ENCODE data around the gene KRT222.
A peak's percentile ranks its signal among the peaks of the same experiment; 100 is the strongest.

KRT222 gene

DNA sequence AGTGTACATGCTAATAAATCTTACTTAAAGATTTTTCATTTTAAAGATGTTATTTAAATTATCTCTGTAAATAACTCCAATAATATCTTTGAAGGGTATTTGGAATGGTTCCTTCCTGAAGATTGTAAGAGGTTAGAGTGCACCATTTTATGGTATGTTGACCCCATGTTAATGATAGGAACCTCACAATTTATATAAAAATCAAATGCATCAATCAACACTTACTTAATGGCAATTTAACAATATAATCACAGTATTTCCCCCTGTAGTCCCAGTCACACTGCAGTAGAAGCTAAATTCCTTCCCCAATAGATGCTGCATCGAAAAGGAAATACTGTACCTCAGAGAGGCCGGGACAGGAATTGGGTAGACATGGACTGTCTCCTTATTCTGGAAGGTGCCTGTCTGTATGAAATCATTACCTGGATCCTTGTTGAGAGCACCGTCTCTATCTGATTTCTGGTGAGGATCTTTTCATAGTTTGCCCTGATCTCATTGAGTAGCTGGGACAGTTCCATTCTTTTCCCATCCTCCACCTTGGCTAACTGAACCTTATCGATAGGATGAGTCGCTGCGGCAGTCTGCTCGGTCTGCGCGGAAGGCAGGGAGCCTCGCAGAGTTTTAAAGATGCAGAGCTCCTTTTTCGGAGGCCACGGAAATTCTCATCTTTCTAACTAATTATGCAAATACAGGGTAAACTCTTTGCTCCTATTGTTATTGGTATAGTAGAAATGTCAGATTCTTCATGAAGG, at the start of gene KRT222:
KRT222 (minus strand) TSS at position 596 of the 752 bp plus-strand sequence; CDS start at position 518, 78 bp downstream.
- intact Hi-C loops (cut with DNase I), result no loop called here
- DNase-seq, result peak in 38 of 42 donors; percentile 14 to 78 (median 44)

- intact Hi-C loops (cut with DNase I), result no loop called here
These were observed 49.5 kb upstream of the KRT222 start for GRCh38 chr17:40714473-40714872.

GRCh38 chr17:40707745-40708144, 42.8 kb upstream of the KRT222 start:
- intact Hi-C loops (cut with DNase I), result no loop called here
- no peak for DNase-seq

More at GRCh38 chr17:40714473-40714872, 49.5 kb upstream of the KRT222 start:
- no peak for DNase-seq

GRCh38 chr17:40705584-40705983, 40.6 kb upstream of the KRT222 start:
- intact Hi-C loops (cut with DNase I), result no loop called here
- no peak for DNase-seq

DNA sequence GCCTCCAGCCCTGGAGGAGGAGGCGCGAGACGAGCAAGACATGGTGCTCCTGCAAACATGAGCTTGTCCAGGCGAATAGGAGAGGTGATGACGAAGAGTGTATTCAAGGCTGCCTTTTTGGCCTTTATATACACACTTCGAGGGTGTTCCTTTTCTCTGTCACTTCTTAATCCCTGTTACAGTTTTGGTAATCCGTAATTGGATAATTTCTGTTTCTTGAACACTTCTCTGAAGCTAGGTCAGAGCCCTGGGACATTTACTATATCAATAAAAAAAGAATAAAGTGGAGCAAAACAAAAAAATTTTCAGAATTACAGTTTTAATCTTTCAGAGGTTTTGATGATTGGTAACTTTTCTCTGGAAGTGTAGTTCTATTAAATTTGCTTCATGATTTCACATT, 38.7 kb upstream of the KRT222 start, which contains the start of gene KRT24:
KRT24 (minus strand) TSS at position 101 of the 400 bp plus-strand sequence; CDS start at position 42, 59 bp downstream.
- DNase-seq, result no peak
- intact Hi-C loops (cut with DNase I), result no loop called here

DNA sequence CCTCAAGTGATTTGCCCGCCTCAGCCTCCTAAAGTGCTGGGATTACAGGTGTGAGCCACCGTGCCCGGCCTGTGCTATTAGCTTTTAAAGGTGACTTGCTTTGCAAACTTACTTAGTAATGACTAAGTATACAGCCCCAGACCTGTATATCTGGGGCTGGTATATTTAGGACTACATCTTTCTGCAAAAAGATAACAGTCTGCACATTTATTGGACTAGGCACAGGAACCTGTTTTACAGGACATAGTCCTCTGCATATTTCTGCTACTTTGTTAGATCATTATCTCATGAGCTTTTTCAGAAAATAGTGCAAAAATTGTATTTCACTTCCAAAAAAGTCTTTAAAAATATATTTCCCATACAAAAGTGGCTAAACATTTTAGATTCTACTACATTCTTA, 37.3 kb upstream of the KRT222 start:
- intact Hi-C loops (cut with DNase I), result no loop called here
- no peak for DNase-seq

DNA sequence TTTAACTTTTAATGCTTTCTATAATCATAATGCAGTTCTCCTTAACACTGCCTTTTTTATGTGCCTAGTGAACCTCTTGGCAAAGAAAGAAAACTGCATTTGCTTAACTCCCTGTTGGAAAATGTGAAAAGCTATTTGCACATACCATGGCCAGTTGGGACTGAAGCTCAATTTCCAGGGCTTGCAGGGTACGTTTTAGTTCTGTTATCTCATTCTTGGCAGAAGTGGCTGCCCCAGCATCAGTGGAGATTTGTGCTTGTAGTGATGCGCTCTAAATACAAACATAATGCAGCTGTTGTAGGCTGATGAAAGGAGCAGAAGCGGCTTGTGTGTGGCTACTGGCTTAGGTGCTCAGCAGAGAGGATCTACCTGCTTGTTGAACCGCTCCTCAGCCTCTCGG, 34.9 kb upstream of the KRT222 start:
- no peak for DNase-seq
- intact Hi-C loops (cut with DNase I), result no loop called here

- no peak for DNase-seq
- intact Hi-C loops (cut with DNase I), result no loop called here
These were observed 34.4 kb upstream of the KRT222 start for GRCh38 chr17:40699371-40699770.

- DNase-seq, result no peak
- intact Hi-C loops (cut with DNase I), result no loop called here
These were observed 32.3 kb upstream of the KRT222 start for GRCh38 chr17:40697297-40697696.

DNA sequence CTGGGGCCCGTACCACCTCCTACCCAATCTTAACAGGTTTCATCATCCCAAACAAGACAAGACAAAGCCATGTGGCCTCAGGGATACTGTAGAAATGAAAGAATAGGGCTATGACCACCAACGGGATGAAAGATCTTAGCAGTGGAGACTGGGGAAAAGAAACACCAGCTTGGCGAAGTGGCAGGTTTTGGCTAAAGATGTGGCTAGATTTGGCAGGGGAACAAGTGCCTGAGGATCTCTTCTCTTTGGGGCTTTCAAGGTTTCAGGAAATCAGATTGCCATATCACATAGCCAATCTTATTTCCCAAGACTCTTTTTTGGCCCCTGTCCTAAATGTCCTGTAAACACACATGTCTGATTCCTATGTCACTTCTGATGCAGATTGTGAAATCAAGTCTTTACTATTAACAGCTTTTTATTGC, 31.7 kb upstream of the KRT222 start:
- no peak for DNase-seq
- intact Hi-C loops (cut with DNase I), result no loop called here

GRCh38 chr17:40695874-40696472, 31.0 kb upstream of the KRT222 start:
- no peak for DNase-seq
- intact Hi-C loops (cut with DNase I), result no loop called here

DNA sequence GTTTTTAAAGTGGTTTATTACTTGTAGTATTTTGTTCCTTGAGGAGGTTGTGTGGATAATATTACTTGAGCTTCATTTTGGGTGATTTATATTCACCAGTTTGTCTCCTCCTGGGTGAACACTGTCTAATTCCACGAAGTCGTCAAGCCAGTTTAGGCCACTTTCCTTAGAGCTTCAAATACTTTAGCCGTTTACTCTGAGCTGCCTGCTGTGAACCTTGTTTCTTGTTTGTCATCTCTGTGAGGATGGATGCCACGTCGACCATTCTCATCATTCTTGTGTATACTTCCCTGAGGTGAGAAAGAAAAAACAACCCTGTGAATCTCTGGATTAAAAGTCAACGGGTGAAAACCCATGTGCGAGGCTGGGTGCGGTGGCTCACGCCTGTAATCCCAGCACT, 29.6 kb upstream of the KRT222 start:
- no peak for DNase-seq
- intact Hi-C loops (cut with DNase I), result no loop called here

DNA sequence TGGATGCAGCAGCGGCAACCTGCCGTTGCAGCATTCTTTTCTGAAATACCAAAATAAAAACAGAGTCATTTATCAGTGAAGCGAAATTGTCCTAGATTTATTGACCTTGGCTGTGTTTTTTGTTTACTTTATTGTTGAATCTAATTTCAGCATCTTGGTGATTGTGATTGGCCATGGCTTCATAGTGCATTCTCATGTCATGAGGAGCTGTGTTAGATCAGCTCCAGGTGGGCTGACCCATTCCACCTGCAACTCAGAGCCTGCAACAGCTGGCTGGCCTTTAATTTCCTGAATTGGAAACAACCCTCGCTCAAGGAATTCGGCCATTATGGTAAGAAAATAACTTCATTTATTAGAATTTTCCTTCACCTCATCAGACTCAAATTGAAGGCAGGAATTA, 22.1 kb upstream of the KRT222 start:
- intact Hi-C loops (cut with DNase I), result no loop called here
- DNase-seq, result no peak

DNA sequence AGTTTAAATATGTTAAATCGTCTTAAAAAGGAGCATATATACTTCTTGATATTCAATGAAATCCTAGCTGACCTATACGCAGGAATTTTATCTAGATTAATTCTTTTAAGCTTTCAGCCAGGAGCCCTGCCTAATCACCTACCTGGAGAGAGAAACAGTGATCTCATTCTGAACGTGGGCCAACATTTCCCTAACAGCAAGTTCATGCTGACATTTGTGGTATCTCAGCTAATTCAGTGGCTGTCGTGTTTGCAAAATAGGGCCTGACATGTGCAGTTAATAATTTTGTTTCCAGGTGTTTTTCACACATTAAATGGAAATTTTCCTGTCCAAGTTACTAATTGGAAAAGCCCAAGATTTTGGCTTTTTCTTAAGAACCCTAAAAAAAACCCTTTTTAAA, 21.2 kb upstream of the KRT222 start:
- DNase-seq, result peak in 9 of 42 donors; percentile 6 to 68 (median 27)
- intact Hi-C loops (cut with DNase I), result no loop called here

- intact Hi-C loops (cut with DNase I), result no loop called here
These were observed 16.0 kb upstream of the KRT222 start for GRCh38 chr17:40680998-40681397.

DNA sequence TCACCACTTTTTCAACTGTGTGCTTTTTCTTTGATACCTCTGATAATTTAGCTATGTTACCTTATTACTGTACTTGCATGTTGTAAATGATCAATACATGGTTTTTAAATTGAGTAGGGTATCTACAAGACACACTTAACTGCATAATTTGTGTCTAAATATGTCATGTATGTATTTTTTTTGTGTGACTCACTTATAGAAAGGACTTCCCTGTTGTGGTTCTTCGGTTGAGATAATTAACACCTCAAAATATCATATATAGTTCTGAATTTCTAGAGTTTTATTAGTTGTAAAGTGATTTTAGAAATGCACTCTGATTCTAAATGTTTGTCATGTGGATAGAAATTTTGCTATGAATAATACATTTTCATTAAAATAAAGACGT, 14.5 kb upstream of the KRT222 start:
- DNase-seq, result no peak
- intact Hi-C loops (cut with DNase I), result no loop called here

More at GRCh38 chr17:40680998-40681397, 16.0 kb upstream of the KRT222 start:
- DNase-seq, result no peak

- no peak for DNase-seq
These were observed 14.0 kb upstream of the KRT222 start for GRCh38 chr17:40678902-40679522.

GRCh38 chr17:40675905-40676304, 10.9 kb upstream of the KRT222 start:
- DNase-seq, result no peak
- intact Hi-C loops (cut with DNase I), result no loop called here

More at GRCh38 chr17:40678902-40679522, 14.0 kb upstream of the KRT222 start:
- intact Hi-C loops (cut with DNase I), result no loop called here

GRCh38 chr17:40672654-40673053, 7.7 kb upstream of the KRT222 start:
- intact Hi-C loops (cut with DNase I), result no loop called here
- no peak for DNase-seq

GRCh38 chr17:40671282-40671681, 6.3 kb upstream of the KRT222 start:
- no peak for DNase-seq
- intact Hi-C loops (cut with DNase I), result no loop called here

All from head of caudate nucleus (tissue), 42 donors.